DND-41 (cell line): ENCODE measurements around the gene RAB14.

ENCODE experiments used
- CTCF ChIP-seq: IDR thresholded peaks from 2 replicates; pipeline ENCODE4 v1.5.1; 2012; ENCODE audit warnings: borderline replicate concordance, low read length, moderate library complexity, mild to moderate bottlenecking; ENCODE audit not compliant: poor library complexity, severe bottlenecking; ENCODE audit errors: extremely low read depth
- EZH2 ChIP-seq: IDR thresholded peaks from 3 replicates; pipeline ENCODE4 v1.6.1; 2012; ENCODE audit warnings: borderline replicate concordance, low read depth, mild to moderate bottlenecking, moderate library complexity, low read length, inconsistent platforms; ENCODE audit not compliant: severe bottlenecking

- TF ChIP-seq CTCF (peak; percentile 61), EZH2 (no peak)
These were observed 21.0 kb upstream of the RAB14 start for GRCh38 chr9:121222524-121223171.
